Measurements from ENCODE around the gene SIRT7.

Gene SIRT7

GRCh38 chr17:81939881-81940385 lies 22.0 kb upstream of the SIRT7 start:
- Histone ChIP-seq H3K4me3 (ENCODE audit: low read depth, low read length) (no peak overlapping the region), H3K9ac (no peak overlapping the region), H3K4me1 (no peaks in the 10 kb centered on the region), H2AFZ (no peak overlapping the region), H3K27me3 (ENCODE audit: control insufficient read depth, insufficient read depth, low read length) (no peaks in the 10 kb centered on the region), H3K36me3 (ENCODE audit: control insufficient read depth, insufficient read depth, low read length) (no peaks in the 10 kb centered on the region), H3K79me2 (no peaks in the 10 kb centered on the region), H3K27ac (no peak overlapping the region), H3K9me3 (ENCODE audit: control insufficient read depth, low read length) (no peaks in the 10 kb centered on the region), H3K4me2 (ENCODE audit: low read length) (no peak overlapping the region)
- TF ChIP-seq, protein P1, sequence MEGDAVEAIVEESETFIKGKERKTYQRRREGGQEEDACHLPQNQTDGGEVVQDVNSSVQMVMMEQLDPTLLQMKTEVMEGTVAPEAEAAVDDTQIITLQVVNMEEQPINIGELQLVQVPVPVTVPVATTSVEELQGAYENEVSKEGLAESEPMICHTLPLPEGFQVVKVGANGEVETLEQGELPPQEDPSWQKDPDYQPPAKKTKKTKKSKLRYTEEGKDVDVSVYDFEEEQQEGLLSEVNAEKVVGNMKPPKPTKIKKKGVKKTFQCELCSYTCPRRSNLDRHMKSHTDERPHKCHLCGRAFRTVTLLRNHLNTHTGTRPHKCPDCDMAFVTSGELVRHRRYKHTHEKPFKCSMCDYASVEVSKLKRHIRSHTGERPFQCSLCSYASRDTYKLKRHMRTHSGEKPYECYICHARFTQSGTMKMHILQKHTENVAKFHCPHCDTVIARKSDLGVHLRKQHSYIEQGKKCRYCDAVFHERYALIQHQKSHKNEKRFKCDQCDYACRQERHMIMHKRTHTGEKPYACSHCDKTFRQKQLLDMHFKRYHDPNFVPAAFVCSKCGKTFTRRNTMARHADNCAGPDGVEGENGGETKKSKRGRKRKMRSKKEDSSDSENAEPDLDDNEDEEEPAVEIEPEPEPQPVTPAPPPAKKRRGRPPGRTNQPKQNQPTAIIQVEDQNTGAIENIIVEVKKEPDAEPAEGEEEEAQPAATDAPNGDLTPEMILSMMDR (IDR thresholded peaks at IDR 0.05), result no peak

- TF ChIP-seq, protein P1 (IDR thresholded peaks at IDR 0.05), result no peak
- no peaks in the 10 kb centered on the region for H3K4me1 ChIP-seq
- no peaks in the 10 kb centered on the region for H3K9me3 ChIP-seq (ENCODE audit: control insufficient read depth, low read length)
- H3K27me3 ChIP-seq (ENCODE audit: control insufficient read depth, insufficient read depth, low read length), result no peaks in the 10 kb centered on the region
- no peak overlapping the region for H3K4me2 ChIP-seq (ENCODE audit: low read length)
- no peak overlapping the region for H3K9ac ChIP-seq
- no peak overlapping the region for H3K4me3 ChIP-seq (ENCODE audit: low read depth, low read length)
- H3K36me3 ChIP-seq (ENCODE audit: control insufficient read depth, insufficient read depth, low read length), result no peaks in the 10 kb centered on the region
- no peaks in the 10 kb centered on the region for H3K79me2 ChIP-seq
- no peak overlapping the region for H3K27ac ChIP-seq
- no peak overlapping the region for H2AFZ ChIP-seq
These were observed 21.2 kb upstream of the SIRT7 start for GRCh38 chr17:81939218-81939617.

DNA sequence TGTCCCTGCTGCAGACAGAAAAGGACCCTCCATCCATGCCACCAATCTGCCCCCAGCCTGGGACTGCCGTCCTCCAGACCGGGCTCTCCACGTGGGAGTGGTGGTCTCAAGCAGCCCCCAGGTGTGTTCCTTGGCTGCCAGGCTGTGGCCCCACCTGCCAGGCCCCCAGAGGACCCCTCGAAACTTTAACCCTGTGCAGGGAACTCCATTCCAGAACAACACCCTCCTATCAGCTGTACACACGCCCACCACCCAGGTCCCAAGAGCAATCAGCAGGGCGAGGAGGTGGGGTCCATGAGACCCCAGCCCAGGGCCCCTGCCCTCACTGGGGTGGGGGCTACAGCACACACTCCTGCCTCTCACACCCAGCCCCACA lies 17.7 kb upstream of the SIRT7 start:
- Histone ChIP-seq H3K27me3 (ENCODE audit: control insufficient read depth, insufficient read depth, low read length) (no peaks in the 10 kb centered on the region), H3K9ac (no peak overlapping the region)
- TF ChIP-seq, protein P1 (IDR thresholded peaks at IDR 0.05), result no peak

GRCh38 chr17:81934850-81935708 lies 17.1 kb upstream of the SIRT7 start:
- no peak overlapping the region for H3K27ac ChIP-seq
- H3K4me3 ChIP-seq (ENCODE audit: low read depth, low read length), result no peak overlapping the region
- H3K9ac ChIP-seq, result no peak overlapping the region
- no peaks in the 10 kb centered on the region for H3K9me3 ChIP-seq (ENCODE audit: control insufficient read depth, low read length)
- no peaks in the 10 kb centered on the region for H3K4me1 ChIP-seq
- H3K4me2 ChIP-seq (ENCODE audit: low read length), result no peak overlapping the region
- no peaks in the 10 kb centered on the region for H3K79me2 ChIP-seq
- H2AFZ ChIP-seq, result no peak overlapping the region
- TF ChIP-seq, protein P1 (IDR thresholded peaks at IDR 0.05), result no peak
- no peaks in the 10 kb centered on the region for H3K36me3 ChIP-seq (ENCODE audit: control insufficient read depth, insufficient read depth, low read length)
- H3K27me3 ChIP-seq (ENCODE audit: control insufficient read depth, insufficient read depth, low read length), result no peaks in the 10 kb centered on the region

More for the DNA sequence above, 17.7 kb upstream of the SIRT7 start:
- Histone ChIP-seq H3K79me2 (no peaks in the 10 kb centered on the region), H3K4me2 (ENCODE audit: low read length) (no peak overlapping the region), H2AFZ (no peak overlapping the region), H3K4me3 (ENCODE audit: low read depth, low read length) (no peak overlapping the region), H3K4me1 (no peaks in the 10 kb centered on the region), H3K36me3 (ENCODE audit: control insufficient read depth, insufficient read depth, low read length) (no peaks in the 10 kb centered on the region), H3K27ac (no peak overlapping the region), H3K9me3 (ENCODE audit: control insufficient read depth, low read length) (no peaks in the 10 kb centered on the region)
